ENCODE measurements around the gene RMI1. TPM values are rescaled to one million over a fixed set of nuclear protein-coding genes. Genes with fewer than 3 reads are reported as not detected.

The RMI1 gene
- total RNA-seq, 2 donors from 2014 or later = 27.1 to 33.2 TPM

DNA sequence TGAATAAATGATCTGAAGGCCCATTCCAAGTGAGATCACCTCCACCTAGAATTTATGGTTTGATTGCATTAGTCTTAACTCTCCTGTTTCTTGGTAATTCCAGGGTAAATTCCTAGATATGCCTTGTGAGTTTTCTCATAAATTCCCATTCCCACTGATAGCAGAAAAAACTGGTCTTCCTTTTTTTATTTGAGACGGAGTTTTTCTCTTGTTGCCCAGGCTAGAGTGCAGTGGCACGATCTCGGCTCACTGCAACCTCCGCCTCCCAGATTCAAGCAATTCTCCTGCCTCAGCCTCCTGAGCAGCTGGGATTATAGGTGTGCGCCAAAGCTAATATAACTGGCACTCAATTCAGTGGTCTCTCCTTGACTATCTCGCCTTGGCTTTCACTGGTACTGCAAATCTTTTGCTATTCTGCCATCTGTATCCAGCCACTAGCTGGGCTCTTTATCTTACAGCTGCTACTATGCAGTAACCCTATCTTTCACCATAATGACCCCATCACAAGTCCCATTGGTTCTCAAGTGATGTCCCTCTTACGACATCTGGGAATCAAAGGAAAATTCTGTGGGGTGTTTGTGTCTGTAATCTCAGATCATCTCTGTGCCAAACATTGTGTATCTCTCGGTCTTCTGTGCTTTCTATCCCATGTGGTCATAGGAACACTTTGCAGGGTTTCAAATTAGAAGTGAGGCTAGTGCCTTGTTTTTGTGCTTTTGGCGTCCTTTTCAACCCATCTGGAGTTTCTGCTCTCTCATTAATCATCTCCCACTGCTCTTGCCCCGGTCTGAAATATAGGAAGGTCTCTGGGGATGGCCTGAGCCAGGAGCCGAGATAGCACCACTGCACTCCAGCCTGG, 15.0 kb upstream of the RMI1 start:
- Histone ChIP-seq H3K27ac (ENCODE audit: low read depth, low read length) (peak overlapping the region; percentile 42), H3K36me3 (ENCODE audit: control insufficient read depth, insufficient read depth, low read length) (peaks cover 44% of the 10 kb centered on the region), H3K9ac (ENCODE audit: extremely low read depth, low read length, poor library complexity, severe bottlenecking) (no peak overlapping the region), H3K4me3 (ENCODE audit: low read length) (no peak overlapping the region), H3K27me3 (ENCODE audit: control insufficient read depth, insufficient read depth, low read length, poor library complexity, severe bottlenecking) (no peaks in the 10 kb centered on the region), H3K9me3 (ENCODE audit: control insufficient read depth, low read length) (no peaks in the 10 kb centered on the region), H3K4me1 (ENCODE audit: control insufficient read depth, insufficient read depth, low read length) (no peaks in the 10 kb centered on the region)
- DNase-seq = peak; percentile 69
- Mint-ChIP-seq H3K4me1 (no peaks in the 10 kb centered on the region), H3K27ac (peak overlapping the region; percentile 56), H3K27me3 (ENCODE audit: insufficient read depth) (no peaks in the 10 kb centered on the region), H3K9me3 (no peaks in the 10 kb centered on the region), H3K4me3 (no peak overlapping the region), H3K36me3 (ENCODE audit: low read depth) (peaks cover 36% of the 10 kb centered on the region)
- TF ChIP-seq, protein P1, sequence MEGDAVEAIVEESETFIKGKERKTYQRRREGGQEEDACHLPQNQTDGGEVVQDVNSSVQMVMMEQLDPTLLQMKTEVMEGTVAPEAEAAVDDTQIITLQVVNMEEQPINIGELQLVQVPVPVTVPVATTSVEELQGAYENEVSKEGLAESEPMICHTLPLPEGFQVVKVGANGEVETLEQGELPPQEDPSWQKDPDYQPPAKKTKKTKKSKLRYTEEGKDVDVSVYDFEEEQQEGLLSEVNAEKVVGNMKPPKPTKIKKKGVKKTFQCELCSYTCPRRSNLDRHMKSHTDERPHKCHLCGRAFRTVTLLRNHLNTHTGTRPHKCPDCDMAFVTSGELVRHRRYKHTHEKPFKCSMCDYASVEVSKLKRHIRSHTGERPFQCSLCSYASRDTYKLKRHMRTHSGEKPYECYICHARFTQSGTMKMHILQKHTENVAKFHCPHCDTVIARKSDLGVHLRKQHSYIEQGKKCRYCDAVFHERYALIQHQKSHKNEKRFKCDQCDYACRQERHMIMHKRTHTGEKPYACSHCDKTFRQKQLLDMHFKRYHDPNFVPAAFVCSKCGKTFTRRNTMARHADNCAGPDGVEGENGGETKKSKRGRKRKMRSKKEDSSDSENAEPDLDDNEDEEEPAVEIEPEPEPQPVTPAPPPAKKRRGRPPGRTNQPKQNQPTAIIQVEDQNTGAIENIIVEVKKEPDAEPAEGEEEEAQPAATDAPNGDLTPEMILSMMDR (conservative IDR thresholded peaks at IDR 0.05) = no peak
- 95% methylated on average over 7 to 11 of the region's 11 CpGs for WGBS, 2 experiments (ENCODE audit: insufficient coverage in 1 of 2, insufficient read length in 1 of 2)

DNA sequence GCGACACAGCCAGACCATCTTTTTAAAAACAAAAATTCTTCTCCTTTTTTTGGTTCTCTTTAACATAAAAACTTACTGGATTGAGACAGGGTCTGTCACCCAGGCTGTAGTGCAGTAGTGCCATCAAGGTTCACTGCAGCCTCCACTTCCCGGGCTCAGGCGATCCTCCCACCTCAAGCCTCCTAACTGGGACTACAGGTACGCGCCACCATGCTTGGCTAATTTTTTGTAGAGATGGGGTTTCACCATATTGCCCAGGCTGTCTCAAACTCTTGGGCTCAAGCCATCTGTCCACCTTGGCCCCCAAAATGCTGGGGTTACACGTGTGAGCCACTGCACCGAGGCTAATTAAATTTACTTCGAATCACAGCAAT, 14.4 kb upstream of the RMI1 start:
- Mint-ChIP-seq H3K27ac (no peak overlapping the region), H3K27me3 (ENCODE audit: insufficient read depth) (no peaks in the 10 kb centered on the region), H3K4me1 (no peaks in the 10 kb centered on the region), H3K36me3 (ENCODE audit: low read depth) (peaks cover 42% of the 10 kb centered on the region), H3K4me3 (no peak overlapping the region), H3K9me3 (no peaks in the 10 kb centered on the region)
- Histone ChIP-seq H3K27me3 (ENCODE audit: control insufficient read depth, insufficient read depth, low read length, poor library complexity, severe bottlenecking) (no peaks in the 10 kb centered on the region), H3K9ac (ENCODE audit: extremely low read depth, low read length, poor library complexity, severe bottlenecking) (no peak overlapping the region), H3K4me3 (ENCODE audit: low read length) (no peak overlapping the region), H3K9me3 (ENCODE audit: control insufficient read depth, low read length) (no peaks in the 10 kb centered on the region), H3K4me1 (ENCODE audit: control insufficient read depth, insufficient read depth, low read length) (no peaks in the 10 kb centered on the region), H3K36me3 (ENCODE audit: control insufficient read depth, insufficient read depth, low read length) (peaks cover 50% of the 10 kb centered on the region), H3K27ac (ENCODE audit: low read depth, low read length) (peak overlapping the region; percentile 42)
- TF ChIP-seq, protein P1 (conservative IDR thresholded peaks at IDR 0.05) = no peak
- 93 to 95% methylated on average over 3 to 8 of the region's 8 CpGs for WGBS, 2 experiments (ENCODE audit: insufficient coverage in 1 of 2, insufficient read length in 1 of 2)
- no peak for DNase-seq

DNA sequence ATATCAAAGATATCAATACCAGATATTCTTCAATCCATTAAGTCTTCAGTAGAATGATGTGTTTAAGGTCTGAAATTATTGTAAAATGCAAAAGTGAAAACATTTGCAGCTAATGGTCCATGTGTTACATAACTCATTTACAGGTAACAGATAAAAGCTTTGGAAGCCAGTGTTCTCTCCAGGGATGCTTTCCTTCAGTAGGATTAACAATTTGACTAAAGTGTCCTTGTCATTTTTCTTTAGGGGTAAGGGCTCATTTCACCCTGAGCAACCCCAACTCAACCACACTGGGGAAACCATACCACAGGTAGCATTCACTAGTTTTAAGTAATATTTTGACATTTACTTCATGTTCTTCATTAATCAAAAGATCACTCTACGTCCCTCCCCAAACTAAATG, 13.5 kb upstream of the RMI1 start:
- H3K9me3 ChIP-seq (ENCODE audit: control insufficient read depth, low read length) = no peaks in the 10 kb centered on the region
- peak overlapping the region; percentile 2 for H3K27ac Mint-ChIP-seq
- H3K4me1 ChIP-seq (ENCODE audit: control insufficient read depth, insufficient read depth, low read length) = no peaks in the 10 kb centered on the region
- H3K27ac ChIP-seq (ENCODE audit: low read depth, low read length) = no peak overlapping the region
- peaks cover 2% of the 10 kb centered on the region for H3K4me1 Mint-ChIP-seq
- peaks cover 51% of the 10 kb centered on the region for H3K36me3 Mint-ChIP-seq (ENCODE audit: low read depth)
- no peak overlapping the region for H3K4me3 ChIP-seq (ENCODE audit: low read length)
- no peak overlapping the region for H3K9ac ChIP-seq (ENCODE audit: extremely low read depth, low read length, poor library complexity, severe bottlenecking)
- H3K27me3 Mint-ChIP-seq (ENCODE audit: insufficient read depth) = no peaks in the 10 kb centered on the region
- 88 to 100% methylated on average over 1 of the region's 1 CpG for WGBS, 2 experiments (ENCODE audit: insufficient coverage in 1 of 2, insufficient read length in 1 of 2)
- DNase-seq = no peak
- peaks cover 59% of the 10 kb centered on the region for H3K36me3 ChIP-seq (ENCODE audit: control insufficient read depth, insufficient read depth, low read length)
- H3K27me3 ChIP-seq (ENCODE audit: control insufficient read depth, insufficient read depth, low read length, poor library complexity, severe bottlenecking) = no peaks in the 10 kb centered on the region
- no peak overlapping the region for H3K4me3 Mint-ChIP-seq
- TF ChIP-seq, protein P1 (conservative IDR thresholded peaks at IDR 0.05) = no peak
- no peaks in the 10 kb centered on the region for H3K9me3 Mint-ChIP-seq
